H1 (cell line): Measurements from ENCODE around the gene ROR1. TPM values are rescaled to one million over a fixed set of nuclear protein-coding genes. Genes with fewer than 3 reads are reported as not detected.

Source experiments
- CTCF ChIA-PET: fragments of 300-600 bp; sonication (Branson Sonifier 250); formaldehyde crosslinking; loops from one replicate; lab custom pipeline; 2021; ENCODE audit not compliant: partially characterized antibody; lab: Charles Lee
- POLR2A ChIA-PET: fragments of 300-600 bp; sonication (Branson Sonifier 250); formaldehyde crosslinking; loops from one replicate; lab custom pipeline; 2021; ENCODE audit warnings: inconsistent platforms; ENCODE audit not compliant: partially characterized antibody; lab: Charles Lee
- DNase-seq, 2 experiments: peaks; one replicate each; pipeline versions ENCODE4 v3.0.0 to v3.0.0-alpha.2; 2010 to 2022; ENCODE audit warnings: low spot score in 2 of 2, low read depth in 1 of 2, mixed read lengths in 1 of 2
- FAIRE-seq: peaks from 2 replicates; lab custom pipeline; 2011; peaks lifted over from hg19 to GRCh38; lab: Jason Lieb, UNC
- H2AFZ ChIP-seq: 2 replicates; pipeline ENCODE4 v1.8.1; 2012; ENCODE audit warnings: low read length, inconsistent platforms
- H2AK5ac ChIP-seq: 2 replicates; pipeline ENCODE4 v1.6.1; 2013; ENCODE audit warnings: low read depth, low read length
- H2BK120ac ChIP-seq: replicated peaks from 2 replicates; pipeline ENCODE3; 2013; ENCODE audit warnings: low read depth, low read length, inconsistent platforms
- H2BK12ac ChIP-seq: 2 replicates; pipeline ENCODE4 v1.6.1; 2013; ENCODE audit warnings: low read depth, low read length
- H2BK15ac ChIP-seq: 2 replicates; pipeline ENCODE4 v1.6.1; 2013; ENCODE audit warnings: low read length
- H2BK20ac ChIP-seq: 2 replicates; pipeline ENCODE4 v1.6.1; 2013; ENCODE audit warnings: low read length
- H2BK5ac ChIP-seq: 2 replicates; pipeline ENCODE4 v1.6.1; 2013; ENCODE audit warnings: low read depth, low read length
- H3K14ac ChIP-seq: 2 replicates; pipeline ENCODE4 v1.6.1; 2013; ENCODE audit warnings: inconsistent platforms; ENCODE audit not compliant: insufficient read length
- H3K18ac ChIP-seq: 2 replicates; pipeline ENCODE4 v1.6.1; 2013; ENCODE audit warnings: low read length; ENCODE audit errors: extremely low read depth
- H3K23ac ChIP-seq: 2 replicates; pipeline ENCODE4 v1.6.1; 2013; ENCODE audit warnings: inconsistent platforms; ENCODE audit not compliant: insufficient read length
- H3K23me2 ChIP-seq: 2 replicates; pipeline ENCODE4 v1.6.1; 2013; ENCODE audit warnings: low read depth, low read length
- H3K27ac ChIP-seq: 2 replicates; pipeline ENCODE4 v1.6.1; 2011; ENCODE audit warnings: low read depth, low read length, inconsistent platforms
- H3K27me3 ChIP-seq, 4 experiments: replicated peaks in 1 of 4; 1 replicate in 1 of 4; 2 replicates in 3 of 4; pipeline versions ENCODE4 v1.6.1 to v1.8.1; 2011 to 2013; ENCODE audit warnings: low read length in 3 of 4, mild to moderate bottlenecking in 3 of 4, inconsistent platforms in 2 of 4, mixed read lengths in 2 of 4, moderate library complexity in 1 of 4; ENCODE audit not compliant: control insufficient read depth in 3 of 4, insufficient read depth in 3 of 4; ENCODE audit errors: extremely low read depth in 1 of 4
- H3K36me3 ChIP-seq, 4 experiments: 2 replicates each; pipeline versions ENCODE4 v1.6.1 to v1.8.1; 2011 to 2013; ENCODE audit warnings: mild to moderate bottlenecking in 4 of 4, low read length in 3 of 4, moderate library complexity in 2 of 4, control low read depth in 1 of 4, inconsistent platforms in 1 of 4; ENCODE audit not compliant: insufficient read depth in 4 of 4, control insufficient read depth in 2 of 4
- H3K4ac ChIP-seq: replicated peaks from 2 replicates; pipeline ENCODE3; 2013; ENCODE audit warnings: low read length, low read depth, mixed read lengths, inconsistent platforms; ENCODE audit not compliant: insufficient read length
- H3K4me1 ChIP-seq, 4 experiments: replicated peaks in 1 of 4; 1 replicate in 1 of 4; 2 replicates in 3 of 4; pipeline versions ENCODE4 v1.6.1 to v1.8.1; 2011 to 2013; ENCODE audit warnings: low read length in 3 of 4, inconsistent platforms in 2 of 4, mixed read lengths in 1 of 4; ENCODE audit not compliant: insufficient read depth in 4 of 4, control insufficient read depth in 3 of 4
- H3K4me2 ChIP-seq, 2 experiments: 2 replicates each; pipeline versions ENCODE4 v1.6.1 to v1.8.1; 2011 to 2013; ENCODE audit warnings: low read depth in 2 of 2, low read length in 2 of 2, control low read depth in 1 of 2, inconsistent platforms in 1 of 2, mild to moderate bottlenecking in 1 of 2; ENCODE audit not compliant: insufficient read depth in 1 of 2
- H3K4me3 ChIP-seq, 4 experiments: fragments of 200-600, 300-600 bp in 1 of 4; sonication (generic), shearing (Covaris generic), sonication (Bioruptor Twin) in 1 of 4; 2 replicates each; pipeline versions ENCODE4 v1.5.1 to v1.8.1; 2011 to 2016; ENCODE audit warnings: low read length in 4 of 4, low read depth in 3 of 4, control low read depth in 2 of 4, inconsistent platforms in 2 of 4, mild to moderate bottlenecking in 2 of 4, mixed read lengths in 1 of 4, moderate library complexity in 1 of 4; ENCODE audit not compliant: insufficient read depth in 2 of 4; ENCODE audit errors: extremely low read depth in 1 of 4
- H3K56ac ChIP-seq: replicated peaks from 2 replicates; pipeline ENCODE3; 2013; ENCODE audit warnings: low read depth, mild to moderate bottlenecking, mixed read lengths, low read length, inconsistent platforms; ENCODE audit not compliant: insufficient read length
- H3K79me1 ChIP-seq: 2 replicates; pipeline ENCODE4 v1.6.1; 2013; ENCODE audit warnings: low read depth, low read length, control low read depth
- H3K79me2 ChIP-seq, 2 experiments: 2 replicates each; pipeline versions ENCODE4 v1.6.1 to v1.8.1; 2012 to 2013; ENCODE audit warnings: low read length in 2 of 2, mild to moderate bottlenecking in 2 of 2, inconsistent platforms in 1 of 2; ENCODE audit not compliant: insufficient read depth in 2 of 2, control insufficient read depth in 1 of 2
- H3K9ac ChIP-seq, 4 experiments: replicated peaks in 1 of 4; 1 replicate in 1 of 4; 2 replicates in 3 of 4; pipeline versions ENCODE4 v1.6.1 to v1.8.1; 2011 to 2013; ENCODE audit warnings: low read depth in 3 of 4, low read length in 3 of 4, control low read depth in 2 of 4, mild to moderate bottlenecking in 2 of 4, moderate library complexity in 2 of 4, inconsistent platforms in 1 of 4; ENCODE audit errors: extremely low read depth in 1 of 4
- H3K9me3 ChIP-seq, 2 experiments: 2 replicates each; pipeline versions ENCODE4 v1.6.1 to v1.8.1; 2012 to 2013; ENCODE audit warnings: mild to moderate bottlenecking in 2 of 2, moderate library complexity in 2 of 2, control low read depth in 1 of 2, inconsistent platforms in 1 of 2, low read depth in 1 of 2, low read length in 1 of 2, mixed read lengths in 1 of 2; ENCODE audit not compliant: insufficient read depth in 2 of 2
- H4K20me1 ChIP-seq, 2 experiments: replicated peaks in 1 of 2; 2 replicates each; pipeline versions ENCODE3 to v1.8.1; 2011 to 2013; ENCODE audit warnings: inconsistent platforms in 2 of 2, low read length in 2 of 2, mild to moderate bottlenecking in 1 of 2; ENCODE audit not compliant: insufficient read depth in 2 of 2, control insufficient read depth in 1 of 2
- H4K5ac ChIP-seq: 2 replicates; pipeline ENCODE4 v1.6.1; 2013; ENCODE audit warnings: low read length, low read depth, mixed read lengths, inconsistent platforms; ENCODE audit not compliant: insufficient read length
- H4K8ac ChIP-seq: 2 replicates; pipeline ENCODE4 v1.8.0; 2013; ENCODE audit warnings: mild to moderate bottlenecking, moderate library complexity, low read length, inconsistent platforms; ENCODE audit not compliant: insufficient read depth; ENCODE audit errors: extremely low read depth
- H4K91ac ChIP-seq: replicated peaks from 2 replicates; pipeline ENCODE3; 2013; ENCODE audit warnings: low read length, mixed read lengths, inconsistent platforms; ENCODE audit not compliant: insufficient read length
- BCL11A ChIP-seq, 2 experiments: IDR thresholded peaks; one replicate each; pipeline ENCODE4 v1.6.1; 2011; ENCODE audit warnings: low read depth in 2 of 2, low read length in 2 of 2, mild to moderate bottlenecking in 2 of 2
- CHD1 ChIP-seq: IDR thresholded peaks from 2 replicates; pipeline ENCODE4 v1.6.1; 2012; ENCODE audit warnings: low read depth, low read length, improper control_type of control experiment
- EP300 ChIP-seq, 2 experiments: IDR thresholded peaks; 1 replicate in 1 of 2; 2 replicates in 1 of 2; pipeline ENCODE4 v1.6.1; 2011 to 2012; ENCODE audit warnings: low read depth in 2 of 2, low read length in 2 of 2, mild to moderate bottlenecking in 2 of 2, borderline replicate concordance in 1 of 2, inconsistent platforms in 1 of 2, moderate library complexity in 1 of 2
- FOSL1 ChIP-seq: IDR thresholded peaks from 2 replicates; pipeline ENCODE4 v1.6.1; 2011; ENCODE audit warnings: mild to moderate bottlenecking, low read depth, low read length, moderate library complexity; ENCODE audit not compliant: insufficient read depth
- GTF2F1 ChIP-seq: IDR thresholded peaks from 2 replicates; pipeline ENCODE4 v1.6.1; 2012; ENCODE audit warnings: low read depth, low read length, improper control_type of control experiment, borderline replicate concordance
- POU5F1 ChIP-seq: IDR thresholded peaks from 2 replicates; pipeline ENCODE4 v1.6.1; 2011; ENCODE audit warnings: low read depth, mild to moderate bottlenecking, low read length, moderate library complexity
- RFX5 ChIP-seq: IDR thresholded peaks from 2 replicates; pipeline ENCODE4 v1.6.1; 2011; ENCODE audit warnings: low read depth, low read length, improper control_type of control experiment, borderline replicate concordance
- SIX5 ChIP-seq: IDR thresholded peaks from 2 replicates; pipeline ENCODE4 v1.6.1; 2011; ENCODE audit warnings: mild to moderate bottlenecking, low read depth, low read length
- SP1 ChIP-seq: IDR thresholded peaks from 2 replicates; pipeline ENCODE4 v1.6.1; 2011; ENCODE audit warnings: low read depth, low read length
- SUZ12 ChIP-seq: fragments of 200-600 bp; sonication (generic); IDR thresholded peaks from 2 replicates; pipeline ENCODE4 v1.6.1; 2012; ENCODE audit warnings: mild to moderate bottlenecking, inconsistent platforms, low read length, moderate library complexity, mixed read lengths
- WGBS, 2 experiments: shearing (Covaris generic) in 1 of 2; methylation state at CpG; one replicate each; pipeline versions ENCODE4 v1.1.6 to v1.1.7; 2013 to 2015; ENCODE audit warnings: low lambda C conversion rate in 2 of 2, mixed read lengths in 2 of 2, inconsistent platforms in 1 of 2, low coverage in 1 of 2, missing lambda C conversion rate in 1 of 2; ENCODE audit not compliant: insufficient replicate concordance in 2 of 2, insufficient coverage in 1 of 2, insufficient read length in 1 of 2; ENCODE audit errors: extremely low coverage in 1 of 2, missing lambda C conversion rate in 1 of 2; 5-methylcytosine and 5-hydroxymethylcytosine counted together
- polyA plus RNA-seq, 7 experiments: library from polyadenylated mRNA; depleted of rRNA in 3 of 7; stranded (reverse) in 5 of 7; unstranded in 2 of 7; fragments of >200 nt in 5 of 7; fragments of 200-250 nt in 2 of 7; gene quantifications; 1 replicate in 5 of 7; 2 replicates in 1 of 7; 4 replicates in 1 of 7; pipeline versions ENCODE4 v1.2.1 to v1.2.3, GENCODE V29; 2011 to 2013; ENCODE audit warnings: missing spikeins in 2 of 7, mixed read lengths in 2 of 7
- total RNA-seq: library from RNA; stranded (reverse); fragmentation: NEBNext Ultra II Directional; extraction: Animal tissue kit (Norgen Biotek cat#: 25700); gene quantifications from 2 replicates; pipeline ENCODE4 v1.2.1, GENCODE V29; 2021
- TF ChIP-seq, protein P1 (sequence below): IDR thresholded peaks from 2 replicates; pipeline ENCODE4 v1.6.1; 2012; ENCODE audit warnings: low read length, inconsistent platforms

ROR1 gene
- total and polyA plus RNA-seq, 2 of the 8 experiments (the other 6 are each of a cell fraction or from before 2014, with no cell fraction given), result 33.6 to 73.6 TPM

DNA sequence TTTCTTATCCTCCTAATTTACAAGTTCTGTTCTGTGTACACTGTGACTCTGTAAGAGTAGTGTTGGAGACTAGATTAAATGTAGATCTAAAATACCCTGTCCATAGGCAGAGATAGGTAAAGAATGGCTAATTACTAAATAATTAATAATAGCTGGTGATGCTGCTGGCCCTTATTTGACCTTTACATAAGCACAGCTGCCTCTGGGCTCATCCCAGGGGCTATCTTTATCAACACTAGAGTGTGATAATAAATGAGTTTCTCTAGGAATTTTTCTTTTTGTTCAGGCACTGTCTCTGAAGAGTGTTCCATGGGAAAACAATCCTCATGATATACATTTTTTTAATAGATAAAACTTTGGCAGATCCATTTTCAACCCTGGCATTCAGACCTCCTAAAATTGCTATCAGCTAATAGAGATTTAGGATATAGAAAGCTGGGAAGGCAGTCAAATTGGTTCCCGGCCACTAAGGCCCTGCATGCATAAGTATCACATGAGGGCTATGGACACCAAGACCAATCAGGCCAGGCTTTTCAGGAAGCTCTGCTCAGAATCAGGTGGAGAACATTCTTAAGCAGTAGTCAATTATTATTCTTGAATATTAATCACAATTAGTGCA, 107.2 kb downstream of the ROR1 start:
- Histone ChIP-seq H3K4ac (no peak overlapping the region), H4K5ac (no peak overlapping the region), H3K14ac (no peak overlapping the region), H3K4me3 (no peak overlapping the region), H3K36me3 (no peaks in the 10 kb centered on the region), H3K9ac (no peak overlapping the region), H3K4me2 (no peak overlapping the region), H3K27ac (no peak overlapping the region), H2AFZ (no peak overlapping the region), H4K91ac (no peak overlapping the region), H3K23me2 (peaks cover 2% of the 10 kb centered on the region; the same call in 1 of the 2 replicates), H3K79me2 (peaks cover 10 to 100% of the 10 kb centered on the region in 2 experiments; a peak in 3 of 4 replicates), H2BK15ac (no peak overlapping the region), H2BK5ac (no peak overlapping the region), H3K56ac (no peak overlapping the region), H3K27me3 (no peaks in the 10 kb centered on the region), H3K79me1 (peaks cover 18% of the 10 kb centered on the region), H4K20me1 (peaks cover 6 to 8% of the 10 kb centered on the region in 2 experiments), H3K9me3 (no peaks in the 10 kb centered on the region; a peak in 1 of 4 replicates), H4K8ac (no peak overlapping the region), H3K18ac (no peak overlapping the region), H2AK5ac (no peak overlapping the region), H3K23ac (no peak overlapping the region), H2BK20ac (no peak overlapping the region), H3K4me1 (peaks cover 1 to 17% (median 10%) of the 10 kb centered on the region in 4 experiments), H2BK120ac (no peak overlapping the region), H2BK12ac (no peak overlapping the region)
- FAIRE-seq, result no peak
- POLR2A ChIA-PET, result interaction anchor here (1.9 kb wide), 1 partner anchor 9 kb away, joined by 4 read pairs; no protein-coding TSS in a partner anchor
- CTCF ChIA-PET, result interaction anchor here (1.5 to 9.4 kb wide), 2 partner anchors 9 to 12 kb away, joined by 3 to 69 read pairs; no protein-coding TSS in a partner anchor
- WGBS, 2 experiments, result 91% methylated on average over 1 of the region's 1 CpG; no CpG with 5 or more reads in 1 of the 2 experiments
- no peak for DNase-seq
- no peak for TF ChIP-seq GTF2F1
- no peak for TF ChIP-seq CHD1
- TF ChIP-seq EP300 (IDR thresholded peaks at IDR 0.05; ENCODE audit: borderline replicate concordance in 1 of 2, low read depth in 2 of 2, low read length in 2 of 2), result no peak
- no peak for TF ChIP-seq SUZ12
- TF ChIP-seq FOSL1, result no peak
- TF ChIP-seq, protein P1, sequence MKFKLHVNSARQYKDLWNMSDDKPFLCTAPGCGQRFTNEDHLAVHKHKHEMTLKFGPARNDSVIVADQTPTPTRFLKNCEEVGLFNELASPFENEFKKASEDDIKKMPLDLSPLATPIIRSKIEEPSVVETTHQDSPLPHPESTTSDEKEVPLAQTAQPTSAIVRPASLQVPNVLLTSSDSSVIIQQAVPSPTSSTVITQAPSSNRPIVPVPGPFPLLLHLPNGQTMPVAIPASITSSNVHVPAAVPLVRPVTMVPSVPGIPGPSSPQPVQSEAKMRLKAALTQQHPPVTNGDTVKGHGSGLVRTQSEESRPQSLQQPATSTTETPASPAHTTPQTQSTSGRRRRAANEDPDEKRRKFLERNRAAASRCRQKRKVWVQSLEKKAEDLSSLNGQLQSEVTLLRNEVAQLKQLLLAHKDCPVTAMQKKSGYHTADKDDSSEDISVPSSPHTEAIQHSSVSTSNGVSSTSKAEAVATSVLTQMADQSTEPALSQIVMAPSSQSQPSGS, result no peak
- no peak for TF ChIP-seq SP1
- no peak for TF ChIP-seq RFX5
- TF ChIP-seq POU5F1, result no peak
- TF ChIP-seq BCL11A (IDR thresholded peaks at IDR 0.05; ENCODE audit: low read depth in 2 of 2, low read length in 2 of 2), result no peak
- no peak for TF ChIP-seq SIX5
